ENCODE measurements around the gene MAP3K9.

The MAP3K9 gene

DNA sequence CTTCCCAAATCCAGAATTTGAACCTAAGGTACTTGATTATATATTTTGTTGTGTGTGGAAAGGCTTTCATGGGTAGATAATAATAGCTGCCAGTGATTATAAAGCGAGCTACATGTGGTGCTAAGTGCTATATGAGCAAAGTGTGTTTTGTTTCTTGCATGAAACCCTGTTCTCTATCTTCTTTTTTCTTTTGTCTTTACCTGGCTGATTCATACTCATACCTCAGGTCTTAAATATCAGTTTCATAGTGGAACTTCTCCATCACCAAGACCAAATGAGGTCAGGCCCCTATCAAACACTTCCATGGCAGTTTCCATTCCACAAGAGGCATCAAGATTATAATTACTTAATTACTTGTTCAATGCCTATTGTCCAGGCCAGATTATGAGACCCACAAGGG lies 6.9 kb downstream of the MAP3K9 start:
- TF ChIP-seq, protein P1, sequence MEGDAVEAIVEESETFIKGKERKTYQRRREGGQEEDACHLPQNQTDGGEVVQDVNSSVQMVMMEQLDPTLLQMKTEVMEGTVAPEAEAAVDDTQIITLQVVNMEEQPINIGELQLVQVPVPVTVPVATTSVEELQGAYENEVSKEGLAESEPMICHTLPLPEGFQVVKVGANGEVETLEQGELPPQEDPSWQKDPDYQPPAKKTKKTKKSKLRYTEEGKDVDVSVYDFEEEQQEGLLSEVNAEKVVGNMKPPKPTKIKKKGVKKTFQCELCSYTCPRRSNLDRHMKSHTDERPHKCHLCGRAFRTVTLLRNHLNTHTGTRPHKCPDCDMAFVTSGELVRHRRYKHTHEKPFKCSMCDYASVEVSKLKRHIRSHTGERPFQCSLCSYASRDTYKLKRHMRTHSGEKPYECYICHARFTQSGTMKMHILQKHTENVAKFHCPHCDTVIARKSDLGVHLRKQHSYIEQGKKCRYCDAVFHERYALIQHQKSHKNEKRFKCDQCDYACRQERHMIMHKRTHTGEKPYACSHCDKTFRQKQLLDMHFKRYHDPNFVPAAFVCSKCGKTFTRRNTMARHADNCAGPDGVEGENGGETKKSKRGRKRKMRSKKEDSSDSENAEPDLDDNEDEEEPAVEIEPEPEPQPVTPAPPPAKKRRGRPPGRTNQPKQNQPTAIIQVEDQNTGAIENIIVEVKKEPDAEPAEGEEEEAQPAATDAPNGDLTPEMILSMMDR (conservative IDR thresholded peaks at IDR 0.05; ENCODE audit: control insufficient read depth, insufficient read depth, low read depth, low read length) = no peak
- H3K4me3 ChIP-seq (ENCODE audit: control insufficient read depth, low read depth, low read length) = no peak overlapping the region
- no peak for DNase-seq (ENCODE audit: low read depth)

DNA sequence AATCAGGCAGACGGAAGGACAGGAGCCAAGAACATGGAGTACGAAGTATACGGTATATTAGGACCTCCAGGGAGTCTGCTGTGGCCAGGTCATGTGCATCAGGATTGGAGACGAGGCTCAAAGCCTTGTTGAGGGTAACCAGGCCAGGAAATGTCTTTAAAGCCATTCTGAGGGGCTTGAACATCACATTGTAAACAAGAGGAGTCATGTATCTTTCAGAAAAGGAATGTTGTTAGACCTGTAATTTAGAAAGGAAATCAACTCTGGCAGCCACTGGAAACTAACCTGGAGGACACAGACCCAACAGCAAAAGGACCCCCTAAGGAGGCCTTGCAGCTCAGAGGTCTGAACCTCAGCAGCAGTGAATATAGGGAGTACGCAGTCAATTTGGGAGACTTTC lies 7.5 kb downstream of the MAP3K9 start:
- TF ChIP-seq, protein P1 (conservative IDR thresholded peaks at IDR 0.05; ENCODE audit: control insufficient read depth, insufficient read depth, low read depth, low read length) = no peak
- no peak overlapping the region for H3K4me3 ChIP-seq (ENCODE audit: control insufficient read depth, low read depth, low read length)
- DNase-seq (ENCODE audit: low read depth) = no peak

DNA sequence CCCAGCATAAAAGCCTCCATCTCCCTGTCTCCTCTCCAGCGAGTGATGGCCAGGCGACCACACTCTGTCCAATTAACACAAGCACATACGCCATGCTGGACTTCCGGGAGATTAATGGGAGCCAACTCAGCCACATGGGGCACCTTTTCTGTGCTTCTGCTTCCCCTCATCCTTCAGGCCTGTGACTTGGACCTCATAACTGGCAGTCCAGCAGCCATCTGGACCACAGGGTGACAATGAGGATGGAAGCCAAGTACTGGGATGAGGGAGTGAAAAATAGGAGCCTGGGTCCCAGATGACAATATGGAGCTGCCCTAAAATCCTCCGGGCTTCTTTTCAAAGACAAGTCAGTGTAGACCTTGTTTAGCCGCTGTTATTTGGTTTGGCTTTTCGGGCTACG lies 12.8 kb downstream of the MAP3K9 start:
- no peak for DNase-seq (ENCODE audit: low read depth)
- TF ChIP-seq, protein P1 (conservative IDR thresholded peaks at IDR 0.05; ENCODE audit: control insufficient read depth, insufficient read depth, low read depth, low read length) = no peak

DNA sequence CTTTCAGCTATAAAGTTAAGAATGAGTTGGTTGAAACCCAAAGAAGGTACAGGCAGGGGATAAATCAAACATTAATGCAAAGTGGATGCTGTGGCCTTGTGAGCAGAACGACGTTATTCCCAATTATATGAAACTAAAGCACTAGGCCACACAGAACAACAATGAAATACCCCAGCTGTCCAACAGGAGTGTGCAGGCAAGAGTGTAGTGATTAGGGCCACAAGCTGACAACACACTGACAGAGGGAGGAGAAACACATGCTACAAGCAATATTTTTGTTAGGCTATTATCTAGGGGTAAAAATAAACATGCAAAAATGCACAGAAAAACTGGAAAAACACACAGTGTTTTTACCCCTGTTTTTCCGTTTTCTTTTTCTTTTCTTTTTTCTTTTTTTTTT lies 15.0 kb downstream of the MAP3K9 start:
- H3K4me3 ChIP-seq (ENCODE audit: control insufficient read depth, low read depth, low read length) = no peak overlapping the region
- TF ChIP-seq, protein P1 (conservative IDR thresholded peaks at IDR 0.05; ENCODE audit: control insufficient read depth, insufficient read depth, low read depth, low read length) = no peak
- DNase-seq (ENCODE audit: low read depth) = no peak

More for the DNA sequence above, 12.8 kb downstream of the MAP3K9 start:
- no peak overlapping the region for H3K4me3 ChIP-seq (ENCODE audit: control insufficient read depth, low read depth, low read length)

DNA sequence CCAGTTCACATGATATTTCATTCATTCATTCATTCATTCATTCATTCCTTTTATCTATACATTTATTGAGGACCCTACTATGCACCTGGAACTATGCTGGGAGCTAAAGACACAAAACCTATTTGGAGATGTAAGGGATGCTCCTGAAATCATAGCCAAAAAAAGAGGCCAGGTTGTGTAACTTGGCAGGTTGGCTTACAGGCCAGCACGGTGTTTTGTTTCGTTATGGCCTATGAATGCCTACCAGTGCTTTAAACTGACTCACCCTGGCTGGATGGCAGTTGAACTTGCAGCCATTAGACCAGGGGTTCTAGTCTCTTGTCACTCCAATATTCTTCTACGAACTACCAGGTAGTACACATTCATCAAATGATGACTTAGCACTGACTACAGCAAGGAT lies 15.7 kb downstream of the MAP3K9 start:
- TF ChIP-seq, protein P1 (conservative IDR thresholded peaks at IDR 0.05; ENCODE audit: control insufficient read depth, insufficient read depth, low read depth, low read length) = no peak
- DNase-seq (ENCODE audit: low read depth) = no peak
- no peak overlapping the region for H3K4me3 ChIP-seq (ENCODE audit: control insufficient read depth, low read depth, low read length)

DNA sequence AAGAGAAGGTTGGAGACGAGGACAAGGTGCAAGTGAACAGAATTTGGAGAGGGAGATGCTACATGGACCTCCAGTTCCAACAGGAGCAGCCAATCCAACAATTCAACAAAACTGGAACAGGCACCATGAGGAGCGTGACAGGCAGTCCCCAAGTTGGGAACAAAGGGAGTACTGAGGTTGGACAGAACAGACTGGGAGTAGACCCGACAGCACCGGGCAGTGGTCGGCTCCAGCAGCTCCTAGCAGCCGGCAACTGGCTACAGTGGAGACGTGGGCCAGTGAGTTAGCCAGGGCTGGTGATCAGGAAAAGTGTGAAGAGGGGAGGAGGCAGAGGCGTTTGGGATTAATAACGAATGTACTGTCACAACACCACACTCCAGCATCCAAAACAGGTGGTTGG lies 16.4 kb downstream of the MAP3K9 start:
- DNase-seq (ENCODE audit: low read depth) = no peak
- H3K4me3 ChIP-seq (ENCODE audit: control insufficient read depth, low read depth, low read length) = no peak overlapping the region
- TF ChIP-seq, protein P1 (conservative IDR thresholded peaks at IDR 0.05; ENCODE audit: control insufficient read depth, insufficient read depth, low read depth, low read length) = no peak

DNA sequence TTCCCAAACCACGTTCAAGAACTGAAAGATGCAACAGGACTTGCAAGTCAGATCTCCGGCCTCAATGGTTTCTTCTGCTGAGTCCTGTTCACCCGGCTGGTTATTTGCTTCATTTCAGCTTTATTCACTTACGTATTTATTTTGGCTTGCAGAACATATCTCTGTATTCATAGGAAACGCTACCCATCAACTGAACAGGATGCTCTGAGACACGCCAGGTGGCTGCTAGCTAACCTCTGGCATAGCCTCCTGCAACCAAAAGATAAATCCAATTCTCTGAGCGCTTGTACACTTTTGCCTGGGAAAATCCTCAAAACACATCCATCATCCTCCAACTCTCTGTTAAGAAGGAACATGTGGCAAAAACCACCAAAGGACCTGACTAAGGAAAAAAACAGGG lies 17.3 kb downstream of the MAP3K9 start:
- DNase-seq (ENCODE audit: low read depth) = no peak
- no peak overlapping the region for H3K4me3 ChIP-seq (ENCODE audit: control insufficient read depth, low read depth, low read length)
- TF ChIP-seq, protein P1 (conservative IDR thresholded peaks at IDR 0.05; ENCODE audit: control insufficient read depth, insufficient read depth, low read depth, low read length) = no peak

All from fibroblast of mammary gland (primary cell).